Hematopoietic multipotent progenitor cell treated with erythropoietin and hydrocortisone succinate and interleukin-3 and kit ligand, for 4 days (in vitro differentiated cells): Measurements from ENCODE around the gene PDE9A.
"Not testable (repeated sequence)": the region's sequence is repeated elsewhere in the genome, so short reads cannot be mapped to it uniquely, and the experiment has no call there.

Experiments used
- DNase-seq: peaks from one replicate; pipeline ENCODE4 v3.0.0-alpha.2; 2015

Gene PDE9A

DNA sequence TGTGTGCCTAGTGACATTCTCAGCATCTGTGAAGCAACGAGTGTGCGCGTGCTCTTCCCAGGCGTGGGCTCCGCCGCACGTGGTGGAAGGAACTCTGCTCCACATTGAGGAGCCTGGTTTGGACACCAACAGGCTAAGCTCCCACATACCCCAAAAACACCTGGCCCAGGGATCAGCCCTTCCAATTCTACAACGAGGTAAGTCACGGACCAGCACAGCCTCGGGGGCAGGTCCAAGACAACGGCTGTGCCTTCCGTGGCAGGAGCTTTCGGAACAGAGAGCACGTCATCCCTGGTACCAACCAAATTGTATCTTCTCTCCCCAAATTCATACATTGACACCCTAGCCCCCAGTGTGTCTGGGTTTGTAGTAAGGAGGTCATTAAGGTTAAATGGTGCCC is 27.2 kb upstream of the PDE9A start:
- no peak for DNase-seq

DNA sequence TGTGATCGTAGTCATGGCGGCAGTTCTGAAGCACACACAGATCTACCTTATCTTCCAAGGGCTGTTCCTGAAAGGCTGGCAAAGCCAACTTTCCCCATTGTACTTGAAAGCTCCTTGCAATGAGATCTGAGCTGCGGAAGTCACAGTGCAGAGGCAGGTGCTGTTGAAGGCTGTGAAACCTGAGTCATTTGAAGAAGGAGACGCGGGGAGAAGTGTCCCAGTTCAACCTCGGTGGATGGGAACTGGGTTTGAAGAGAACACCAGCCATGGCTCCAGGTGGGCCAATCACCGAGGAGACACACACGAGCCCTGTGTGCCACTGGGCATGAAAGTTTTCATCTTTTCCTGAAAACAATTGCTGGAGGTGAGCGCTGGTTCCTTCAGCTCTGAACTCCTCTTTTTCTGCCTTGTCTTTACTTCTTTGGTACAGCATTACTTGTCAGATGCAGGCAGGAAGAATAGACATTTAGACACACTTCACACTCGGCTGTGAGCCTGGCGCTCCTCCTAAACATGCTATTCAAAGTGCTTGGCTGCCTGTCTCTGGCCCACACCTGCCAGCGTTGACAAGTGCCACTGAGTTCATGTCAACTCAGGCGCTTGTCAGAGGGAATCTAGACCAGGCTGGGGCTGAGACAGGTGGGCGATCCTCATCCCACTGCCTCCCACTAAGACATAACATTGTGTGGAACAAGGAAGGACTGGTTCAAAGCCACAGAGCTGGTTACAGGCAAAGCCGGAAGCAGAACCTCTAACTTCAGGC is 25.7 kb upstream of the PDE9A start:
- peak; percentile 18 for DNase-seq

DNA sequence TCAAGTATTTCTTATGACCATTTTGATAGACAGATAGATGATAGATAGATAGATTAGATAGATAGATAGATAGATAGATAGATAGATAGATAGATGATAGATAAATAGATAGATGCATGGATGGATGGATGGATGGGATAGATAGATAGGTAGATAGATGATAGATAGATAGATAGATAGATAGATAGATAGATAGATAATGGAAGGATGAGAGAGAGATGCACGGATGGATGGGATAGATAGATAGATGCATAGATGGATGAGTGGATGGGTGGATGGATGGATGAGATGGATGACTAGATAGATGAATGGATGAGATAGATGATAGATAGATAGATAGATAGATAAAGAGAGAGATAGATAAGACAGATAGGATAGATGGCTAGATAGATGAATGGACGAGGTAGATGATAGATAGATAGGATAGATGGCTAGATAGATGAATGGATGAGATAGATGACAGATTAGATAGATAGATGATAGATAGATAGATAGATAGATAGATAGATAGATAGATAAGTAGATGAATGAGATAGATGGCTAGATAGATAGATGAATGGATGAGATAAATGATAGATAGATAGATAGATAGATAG is 24.9 kb upstream of the PDE9A start:
- not testable (repeated sequence) for DNase-seq

DNA sequence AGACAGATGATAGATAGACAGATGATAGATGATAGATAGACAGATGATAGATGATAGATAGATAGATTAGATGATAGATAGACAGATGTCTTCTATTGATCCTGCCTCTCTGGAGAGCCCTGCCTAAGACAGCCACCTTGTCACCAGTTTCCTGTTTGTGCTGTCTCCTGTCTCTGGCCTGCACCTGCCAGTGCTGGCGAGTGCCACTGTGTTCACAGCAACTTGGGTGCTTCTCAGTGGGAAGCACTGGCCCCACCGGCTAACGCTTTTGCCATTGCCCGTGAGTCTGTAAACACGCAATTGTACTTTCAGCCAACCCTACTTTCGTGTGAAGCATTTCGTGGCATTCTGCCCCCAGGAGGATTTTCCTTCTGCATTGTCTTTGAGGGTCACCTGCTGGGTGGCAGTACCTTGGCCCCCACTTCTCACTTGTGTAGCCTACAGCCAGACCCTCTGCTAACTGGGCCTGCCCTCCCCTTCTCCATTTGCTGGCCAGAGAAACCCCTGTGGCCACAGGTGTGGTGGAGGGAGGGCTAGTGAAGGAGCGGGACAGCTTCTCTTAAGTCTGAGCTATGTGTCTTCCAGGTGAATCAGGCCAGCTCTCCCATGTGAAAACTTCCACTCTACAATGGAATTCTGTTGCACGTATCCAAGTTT is 23.4 kb upstream of the PDE9A start:
- DNase-seq = no peak

DNA sequence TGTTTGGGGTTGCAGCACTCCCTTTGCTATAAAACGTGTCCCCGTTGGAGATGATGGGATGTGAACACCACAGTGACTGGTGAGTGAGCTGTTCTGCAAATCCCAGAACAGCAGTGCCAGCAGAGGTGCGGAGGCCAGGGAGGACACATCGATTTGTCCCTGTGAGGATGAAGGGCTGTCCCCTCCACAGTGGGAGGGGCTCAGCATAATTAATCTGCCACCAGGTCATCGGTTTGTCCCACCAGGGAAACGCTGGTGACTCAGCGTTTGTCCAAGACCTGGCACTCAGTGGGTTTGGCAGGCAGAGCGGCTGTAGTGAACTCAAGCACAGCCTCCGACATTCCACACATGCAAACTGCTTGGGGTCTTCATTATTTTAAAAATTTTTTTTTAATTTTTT is 22.8 kb upstream of the PDE9A start:
- no peak for DNase-seq

DNA sequence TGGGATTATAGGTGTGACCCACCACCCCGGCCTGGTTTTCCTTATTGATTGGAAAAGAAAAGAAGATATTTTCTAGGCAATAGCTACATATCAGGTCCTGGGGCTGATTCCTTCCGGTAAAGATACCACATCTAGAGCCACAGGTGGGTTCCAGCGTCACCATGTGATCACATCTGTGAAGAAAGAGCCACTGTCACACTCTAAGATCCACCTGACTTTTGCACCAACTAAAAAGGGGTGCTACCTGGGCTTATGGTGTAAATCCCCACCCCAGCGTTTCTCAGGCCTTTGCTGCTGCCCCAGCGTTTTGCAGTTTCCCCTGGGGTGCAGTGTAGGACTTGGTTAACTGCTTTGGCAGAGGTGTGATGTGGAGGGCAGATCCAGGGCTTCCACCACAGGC is 22.3 kb upstream of the PDE9A start:
- no peak for DNase-seq

DNA sequence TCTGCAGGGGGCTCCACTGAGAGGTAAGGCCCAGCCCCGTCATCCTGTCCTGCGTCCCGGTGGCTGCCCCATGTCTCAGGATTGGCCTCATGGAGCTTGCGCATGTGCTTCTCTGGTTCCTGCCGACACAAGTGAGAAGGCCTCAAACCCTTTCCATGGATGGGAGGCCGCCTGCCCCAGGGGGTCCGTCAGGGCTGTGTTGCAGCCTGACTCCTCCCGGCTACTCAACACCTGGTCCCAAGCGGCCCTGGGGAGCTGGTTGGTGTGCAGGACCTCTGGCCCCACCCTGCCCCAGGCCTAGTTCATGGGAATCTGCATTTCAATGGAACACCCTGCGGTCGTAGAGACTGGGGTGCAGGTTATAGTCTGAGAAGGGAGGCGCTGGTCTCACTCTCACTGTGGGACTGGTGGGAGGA is 21.1 kb upstream of the PDE9A start:
- DNase-seq = no peak

DNA sequence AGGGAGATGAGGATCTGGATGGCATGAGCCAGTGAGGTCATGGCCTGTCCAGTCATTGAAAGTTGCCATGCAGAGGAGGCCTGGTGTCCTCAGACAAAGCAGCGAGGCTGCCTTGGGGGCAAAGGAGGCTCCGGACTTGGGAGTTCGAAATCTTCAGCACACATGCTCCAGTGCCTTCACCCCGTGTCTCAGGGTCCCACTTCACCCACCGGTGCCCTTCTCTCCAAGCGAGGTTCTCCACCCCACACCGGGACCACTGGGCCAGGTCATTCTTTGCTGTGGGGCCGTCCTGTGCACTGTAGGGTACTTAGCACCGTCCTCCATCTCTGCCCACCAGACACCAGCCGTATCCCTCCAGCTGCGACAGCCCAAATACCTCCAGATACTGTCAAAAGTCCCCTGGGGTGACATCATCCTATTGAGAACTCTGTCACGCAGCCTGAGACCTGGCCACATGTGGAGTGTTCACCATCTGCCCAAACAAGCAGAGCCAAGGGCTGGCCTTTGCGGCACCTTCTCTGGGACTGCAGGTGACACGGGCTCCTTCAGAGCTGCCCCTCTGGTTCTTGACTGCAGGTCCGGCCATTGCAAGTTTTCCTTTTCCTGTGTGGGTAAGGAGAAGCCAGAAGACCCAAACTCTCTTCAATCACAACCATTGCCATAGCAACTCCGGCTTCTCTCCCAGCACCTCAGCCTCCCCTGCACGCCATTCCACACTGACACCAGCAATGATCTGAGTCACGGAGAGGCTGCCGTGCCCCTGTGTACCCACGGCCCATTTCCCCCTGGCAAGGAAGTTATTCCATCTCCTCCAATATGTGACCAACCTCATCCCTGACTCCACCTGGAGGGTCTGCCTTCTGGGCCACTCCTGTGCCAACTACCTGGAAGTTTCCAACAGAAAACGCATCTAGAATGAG is 20.4 kb upstream of the PDE9A start:
- DNase-seq = no peak

DNA sequence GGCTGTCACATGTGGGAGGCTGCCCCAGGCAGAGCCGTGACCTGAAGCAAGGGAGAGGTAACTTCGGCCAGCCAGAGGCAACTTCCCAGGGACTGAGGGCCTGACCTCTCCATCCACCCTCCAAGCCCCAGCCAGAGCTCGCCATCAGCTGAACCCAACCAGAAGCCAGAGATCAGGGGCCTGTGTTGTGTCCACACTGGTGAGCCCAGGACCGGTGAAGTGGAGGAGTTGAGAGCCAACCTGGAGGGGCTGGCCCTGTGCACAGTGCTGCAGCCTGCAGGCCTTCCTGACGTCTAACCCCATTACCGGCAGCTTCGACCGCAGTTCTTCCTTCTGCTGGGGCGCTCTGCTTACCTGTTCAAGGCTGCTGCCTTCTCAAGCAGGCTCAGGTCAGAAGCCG is 19.6 kb upstream of the PDE9A start:
- no peak for DNase-seq

DNA sequence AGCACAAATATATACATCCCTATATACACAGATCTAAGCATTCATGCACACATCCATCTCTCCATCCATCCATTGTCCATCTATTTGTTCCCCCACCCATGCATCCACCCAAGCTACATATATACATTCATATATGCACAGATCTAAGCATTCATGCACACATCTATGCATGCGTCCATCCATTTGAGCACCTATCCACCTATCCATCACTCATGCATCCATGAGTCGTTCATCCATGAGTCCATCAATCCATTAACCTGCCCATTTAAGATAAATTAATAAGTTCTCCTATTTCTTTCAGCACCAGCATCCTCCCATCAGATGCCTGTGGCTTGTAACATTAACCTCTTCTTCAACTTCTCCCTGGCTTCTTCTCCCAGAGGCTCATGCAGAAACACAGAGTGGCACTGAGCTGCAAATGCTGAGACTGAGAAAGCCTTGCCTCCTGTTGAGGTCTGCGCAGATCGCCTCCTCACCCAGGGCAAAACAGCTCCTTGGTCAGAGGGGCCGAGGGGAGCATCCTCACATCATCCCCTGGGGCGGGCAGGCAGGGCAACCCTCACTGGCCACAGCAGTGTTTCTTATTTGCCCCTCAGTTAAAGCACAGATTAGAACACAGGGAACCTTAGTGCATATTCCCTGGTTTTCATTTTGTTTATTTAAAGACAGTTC is 17.4 kb upstream of the PDE9A start:
- no peak for DNase-seq

DNA sequence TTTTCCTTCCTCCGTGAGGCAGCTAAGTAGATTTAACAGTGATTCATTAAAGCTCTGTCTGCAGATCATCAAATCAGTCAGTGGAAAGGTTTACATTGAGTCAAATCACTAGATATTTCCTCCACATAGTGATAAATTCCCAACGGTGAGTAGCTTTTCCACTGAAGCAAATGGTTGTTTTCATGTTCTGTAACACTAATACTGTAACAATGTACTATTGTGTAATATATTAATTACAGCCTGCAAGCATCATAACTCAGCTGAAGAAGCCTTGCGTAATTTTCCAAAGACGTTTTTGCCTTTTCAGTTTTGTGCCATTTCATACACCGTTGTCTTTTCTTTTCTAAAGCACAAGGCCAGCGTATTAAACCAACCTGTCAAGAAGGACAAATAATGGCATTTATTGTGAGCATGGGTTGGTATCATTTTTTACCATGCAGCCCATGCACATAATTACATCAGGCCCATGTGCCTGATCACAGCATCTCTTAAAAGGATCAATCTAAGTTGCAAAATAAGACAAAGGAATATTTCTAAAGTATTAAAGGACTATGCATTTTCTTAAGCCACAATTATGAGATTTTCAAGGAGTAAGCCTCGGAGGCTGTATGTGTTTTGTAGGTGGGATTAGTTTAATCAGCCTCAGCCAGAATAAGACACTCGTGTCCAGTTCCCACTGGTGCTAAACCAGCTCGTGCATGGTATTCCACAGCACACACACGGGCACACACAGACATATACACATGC is 16.7 kb upstream of the PDE9A start:
- DNase-seq = no peak

DNA sequence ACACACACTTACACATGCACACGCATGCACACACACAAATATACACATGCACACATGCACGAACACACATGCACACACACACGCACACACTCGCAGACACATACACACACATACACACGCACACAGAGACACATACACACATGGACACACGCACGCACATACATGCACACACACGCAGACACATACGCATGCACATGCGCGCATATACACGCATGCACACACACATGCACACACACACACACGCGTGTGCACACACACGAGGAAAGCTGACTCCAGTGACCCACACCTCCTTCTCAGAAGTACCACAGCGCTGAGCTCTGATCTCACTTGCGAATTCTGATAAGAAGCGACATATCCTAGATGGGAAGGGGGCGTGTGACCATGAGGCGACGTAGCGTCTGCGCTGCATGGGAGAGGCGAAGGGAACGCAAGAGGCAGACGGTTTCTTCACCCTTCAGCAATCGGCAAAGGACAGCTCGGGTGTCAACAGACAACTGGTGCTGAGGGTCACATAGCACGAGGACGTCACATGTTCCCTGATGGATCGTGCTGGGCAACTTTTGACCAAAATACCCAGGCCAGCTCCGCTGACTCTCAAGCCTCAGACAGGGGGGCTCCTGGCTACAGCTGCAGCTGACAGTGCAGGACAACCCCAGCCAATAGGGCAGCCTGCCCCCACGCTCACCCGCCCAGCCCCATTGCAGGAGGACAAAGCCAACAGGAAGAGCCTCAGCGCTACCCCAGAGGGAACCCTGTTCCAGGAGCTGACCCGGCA is 16.0 kb upstream of the PDE9A start:
- DNase-seq = no peak

DNA sequence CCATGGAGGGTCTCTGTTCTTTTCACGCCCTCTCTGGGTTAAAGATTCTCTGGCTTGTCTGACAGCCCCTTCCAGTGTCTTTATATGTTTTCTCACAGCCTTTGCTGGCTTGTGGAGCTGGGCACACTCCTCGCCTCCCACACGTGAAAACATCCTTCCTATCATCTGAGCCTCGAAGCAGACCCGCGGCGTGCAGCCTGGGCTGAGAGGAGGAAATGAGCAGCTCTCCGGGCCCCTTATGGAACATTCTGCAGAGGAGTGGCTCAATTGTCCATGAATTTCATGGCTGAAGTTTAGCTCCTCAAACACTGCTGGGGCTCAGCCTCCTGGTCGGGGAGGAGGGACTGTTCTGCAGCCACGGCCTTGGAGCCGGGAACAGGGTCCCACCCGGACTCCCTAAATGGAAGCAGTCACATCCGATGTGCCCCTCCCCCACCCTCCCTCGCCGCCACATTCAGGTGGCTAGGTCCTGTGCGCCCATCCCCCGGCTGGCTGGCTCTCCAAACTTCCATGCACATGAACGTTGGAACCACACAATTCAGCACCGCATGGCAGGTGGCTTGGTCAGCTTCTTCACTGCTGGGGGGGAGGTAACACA is 15.1 kb upstream of the PDE9A start:
- DNase-seq = no peak

DNA sequence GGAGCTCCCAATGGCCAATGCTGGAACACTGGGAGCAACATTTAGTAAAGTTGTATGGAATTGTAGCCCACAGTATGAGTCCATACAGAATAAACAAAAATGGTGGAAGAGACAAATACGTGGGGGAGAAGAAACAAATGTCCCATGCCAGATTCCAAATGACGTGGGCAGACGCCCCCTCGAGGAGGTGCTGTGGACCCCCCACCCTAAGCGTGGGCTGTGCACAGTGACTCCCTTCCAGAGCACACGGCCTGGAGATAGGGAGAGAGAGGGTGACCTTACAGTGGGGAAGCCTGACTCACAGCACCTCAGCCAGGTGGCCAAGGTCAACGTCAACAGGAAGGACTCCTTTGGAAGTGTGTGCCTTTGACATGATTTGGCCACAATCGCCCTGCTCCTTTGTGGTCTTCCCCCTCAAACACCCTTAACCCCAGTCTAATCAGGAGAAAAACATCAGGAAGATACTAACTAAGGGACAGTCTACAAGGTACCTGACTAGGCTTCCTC is 13.7 kb upstream of the PDE9A start:
- DNase-seq = no peak

DNA sequence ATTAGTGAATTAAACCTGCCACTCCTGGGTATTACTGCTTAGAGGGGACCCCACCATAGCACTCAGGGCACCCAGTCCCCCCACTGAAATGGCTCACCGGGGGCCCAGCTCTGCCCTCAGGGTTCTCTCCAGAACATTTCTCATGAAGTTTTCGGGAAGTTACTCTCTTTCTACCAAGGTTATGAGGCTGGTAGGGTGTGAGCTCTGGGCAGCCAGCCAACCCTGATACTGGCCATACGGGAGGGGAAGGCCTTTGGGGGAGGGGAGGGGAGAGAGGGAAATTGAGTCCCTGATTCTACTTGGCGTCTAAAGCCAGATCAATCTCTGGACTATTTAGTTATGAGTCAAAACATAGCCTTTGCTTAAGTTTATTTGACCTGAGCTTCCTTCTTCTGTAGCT is 12.9 kb upstream of the PDE9A start:
- peak; percentile 70 for DNase-seq

DNA sequence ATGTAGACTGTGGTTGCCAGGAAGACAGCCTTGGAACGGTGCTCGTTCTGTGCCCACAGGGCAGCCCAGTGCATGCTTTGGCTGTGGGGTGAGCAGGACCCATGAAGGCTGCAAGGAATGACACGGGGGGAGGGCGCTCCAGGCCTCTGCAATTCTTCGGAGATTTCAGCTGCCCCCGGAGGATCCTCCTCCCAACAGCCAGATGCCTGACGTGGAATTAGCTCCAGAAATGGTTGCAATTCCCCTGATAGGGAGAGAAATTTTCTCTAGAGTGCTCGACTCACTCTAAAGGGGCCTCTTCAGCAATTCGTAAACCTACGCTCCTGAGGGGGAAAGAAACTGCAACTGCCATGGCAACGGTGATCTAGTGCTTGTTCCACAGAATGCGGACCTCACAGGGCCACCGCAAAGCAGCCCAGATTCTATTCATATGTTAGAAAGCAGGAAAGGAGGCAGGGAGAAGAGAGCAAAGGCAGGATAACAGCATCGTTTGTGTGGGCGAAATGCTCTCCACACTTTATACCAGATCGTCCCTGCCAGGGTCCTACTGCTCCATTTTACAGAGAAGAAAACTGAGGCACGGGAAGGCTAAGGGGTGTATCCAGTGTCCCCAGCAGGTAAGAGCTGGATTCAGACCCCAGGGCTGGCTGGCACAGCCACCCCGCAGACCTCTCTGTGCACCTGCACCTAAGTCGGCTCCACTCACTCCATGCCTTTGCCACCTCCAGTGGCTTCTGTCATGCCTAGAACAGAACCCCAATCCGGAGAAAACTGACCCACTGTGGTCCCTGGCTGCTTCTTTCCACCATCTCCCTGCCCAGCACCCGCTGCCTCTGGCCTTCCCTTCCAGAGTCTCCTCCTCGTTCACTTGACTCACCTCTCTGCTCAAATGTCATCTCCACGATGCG is 11.9 kb upstream of the PDE9A start:
- DNase-seq = no peak

DNA sequence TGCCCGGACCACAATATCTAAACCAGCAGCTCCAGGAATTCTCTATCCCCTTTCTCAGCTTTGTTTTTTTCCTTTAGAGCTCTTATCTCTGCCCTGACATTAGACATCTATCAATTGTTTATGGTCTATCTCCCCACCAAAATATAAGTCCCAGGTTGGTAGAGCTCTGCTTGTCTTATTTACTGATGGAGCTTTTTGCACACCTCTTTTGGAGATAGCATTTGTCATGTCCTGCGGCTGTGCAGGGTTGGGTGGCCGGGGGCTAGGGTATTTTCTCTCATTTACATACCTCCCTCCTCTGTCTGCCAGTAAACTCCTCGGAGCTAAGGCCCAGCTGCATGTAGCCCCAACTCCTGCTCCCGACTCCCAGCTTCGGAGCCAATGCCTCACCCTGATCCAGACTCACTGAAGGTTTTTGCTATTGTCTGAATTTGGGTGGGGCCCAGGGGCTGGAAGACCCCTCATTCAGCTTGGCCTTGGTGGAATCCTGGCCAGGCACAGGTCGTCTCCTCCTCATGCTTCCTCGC is 11.1 kb upstream of the PDE9A start:
- DNase-seq = no peak

DNA sequence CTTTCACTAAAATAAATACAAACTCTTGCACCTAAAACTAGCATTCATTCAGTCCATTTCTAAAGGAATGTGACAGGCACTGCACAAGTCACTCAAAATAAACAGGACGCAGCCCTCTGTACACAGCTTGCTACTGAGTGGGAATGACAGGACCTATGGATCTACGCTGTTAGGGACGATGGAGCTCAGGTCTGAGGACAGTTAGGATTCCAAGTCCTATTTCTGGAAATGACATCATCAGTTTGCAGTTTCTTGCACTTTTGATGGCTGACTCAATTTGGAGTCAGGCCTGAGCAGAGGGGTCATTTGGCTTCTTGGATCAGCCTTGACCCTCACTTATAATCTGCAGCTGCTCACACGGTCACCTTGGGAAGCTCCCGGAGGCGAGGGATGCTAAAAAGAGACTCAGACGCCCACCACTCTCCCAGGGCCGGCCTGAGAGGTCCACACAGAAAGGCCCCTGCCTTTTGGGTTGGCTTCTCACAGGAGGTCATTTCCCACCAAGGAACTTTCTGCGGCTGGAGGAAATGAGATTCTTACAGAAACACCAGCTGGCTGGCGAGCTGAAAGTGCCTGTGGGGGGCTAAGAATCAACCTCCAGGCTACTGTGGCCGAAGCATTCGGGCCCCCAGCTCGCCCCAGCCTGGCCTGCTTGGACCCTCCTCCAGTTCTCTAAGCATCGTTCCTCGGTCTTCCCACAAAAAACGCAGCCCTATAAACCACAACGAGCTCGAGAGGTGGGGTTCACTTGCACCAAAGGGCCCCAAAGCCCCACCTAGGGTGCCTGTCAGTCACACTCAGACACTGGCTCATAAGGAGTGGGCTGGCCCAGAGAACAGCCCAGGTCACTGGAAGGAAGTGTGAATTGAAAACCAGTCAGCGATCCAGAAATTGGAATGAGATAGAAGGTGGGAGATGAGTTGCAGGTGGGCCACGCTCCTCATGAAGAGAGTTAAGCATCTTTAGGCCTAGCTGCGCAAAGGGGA is 8.9 kb upstream of the PDE9A start:
- DNase-seq = no peak
